Frontal cortex (tissue), 4 donors: ENCODE results near the gene RBM33. TPM values are rescaled to one million over a fixed set of nuclear protein-coding genes. Genes with fewer than 3 reads are reported as not detected.
A peak's percentile ranks its signal among the peaks of the same experiment; 100 is the strongest.

ENCODE experiments used
- DNase-seq, 2 donors: peaks; one replicate each; pipeline ENCODE4 v3.0.0; 2012; ENCODE audit warnings: low spot score in 2 of 2
- FAIRE-seq: peaks from 2 replicates; lab custom pipeline; 2012; peaks lifted over from hg19 to GRCh38; lab: Jason Lieb, UNC
- total RNA-seq: library from RNA; depleted of rRNA; stranded (reverse); fragments of >200 nt; gene quantifications from one replicate; pipeline ENCODE4 v1.2.3, GENCODE V29; 2014
- donor health status: control.
- donor health status: control.
- donor health status: control.

Gene RBM33
- total RNA-seq, 1 donor from 2014 or later: 44.4 TPM

GRCh38 chr7:155785536-155785935 is 141.1 kb downstream of the RBM33 start:
- FAIRE-seq: no peak
- DNase-seq: no peak

- no peak for DNase-seq
- no peak for FAIRE-seq
These were observed 142.0 kb downstream of the RBM33 start for GRCh38 chr7:155786491-155786890.

- FAIRE-seq (no peak), DNase-seq (no peak)
These were observed 142.8 kb downstream of the RBM33 start for GRCh38 chr7:155787171-155787851.

GRCh38 chr7:155788616-155789000 is 144.1 kb downstream of the RBM33 start:
- FAIRE-seq: no peak
- no peak for DNase-seq

GRCh38 chr7:155789001-155789725 is 144.7 kb downstream of the RBM33 start:
- no peak for FAIRE-seq

GRCh38 chr7:155790666-155791065 is 146.2 kb downstream of the RBM33 start:
- DNase-seq (no peak), FAIRE-seq (no peak)

More at GRCh38 chr7:155789001-155789725, 144.7 kb downstream of the RBM33 start:
- no peak for DNase-seq

- FAIRE-seq: no peak
- no peak for DNase-seq
These were observed 146.8 kb downstream of the RBM33 start for GRCh38 chr7:155791214-155791737.

- no peak for FAIRE-seq
- no peak for DNase-seq
These were observed 147.4 kb downstream of the RBM33 start for GRCh38 chr7:155791836-155792235.

- FAIRE-seq (no peak), DNase-seq (no peak)
These were observed 148.0 kb downstream of the RBM33 start for GRCh38 chr7:155792315-155792960.

GRCh38 chr7:155792999-155793560 is 148.6 kb downstream of the RBM33 start:
- FAIRE-seq (no peak), DNase-seq (no peak)

GRCh38 chr7:155793720-155794119 is 149.3 kb downstream of the RBM33 start:
- no peak for FAIRE-seq

GRCh38 chr7:155794196-155794595 is 149.7 kb downstream of the RBM33 start:
- FAIRE-seq: no peak
- DNase-seq: no peak

More at GRCh38 chr7:155793720-155794119, 149.3 kb downstream of the RBM33 start:
- DNase-seq: no peak

GRCh38 chr7:155795401-155795800 is 150.9 kb downstream of the RBM33 start:
- FAIRE-seq (no peak), DNase-seq (no peak)

GRCh38 chr7:155795951-155796350 is 151.5 kb downstream of the RBM33 start:
- DNase-seq (no peak), FAIRE-seq (no peak)

- DNase-seq (peak; percentile 78 to 84), FAIRE-seq (no peak)
These were observed 152.2 kb downstream of the RBM33 start for GRCh38 chr7:155796381-155797261.

GRCh38 chr7:155797262-155798250 is 153.1 kb downstream of the RBM33 start:
- FAIRE-seq: no peak
- DNase-seq: no peak

GRCh38 chr7:155798673-155799439 is 154.4 kb downstream of the RBM33 start:
- DNase-seq: no peak

More at GRCh38 chr7:155798673-155799439, 154.4 kb downstream of the RBM33 start:
- no peak for FAIRE-seq
